ENCODE data around the gene RETREG1.

RETREG1 gene

DNA sequence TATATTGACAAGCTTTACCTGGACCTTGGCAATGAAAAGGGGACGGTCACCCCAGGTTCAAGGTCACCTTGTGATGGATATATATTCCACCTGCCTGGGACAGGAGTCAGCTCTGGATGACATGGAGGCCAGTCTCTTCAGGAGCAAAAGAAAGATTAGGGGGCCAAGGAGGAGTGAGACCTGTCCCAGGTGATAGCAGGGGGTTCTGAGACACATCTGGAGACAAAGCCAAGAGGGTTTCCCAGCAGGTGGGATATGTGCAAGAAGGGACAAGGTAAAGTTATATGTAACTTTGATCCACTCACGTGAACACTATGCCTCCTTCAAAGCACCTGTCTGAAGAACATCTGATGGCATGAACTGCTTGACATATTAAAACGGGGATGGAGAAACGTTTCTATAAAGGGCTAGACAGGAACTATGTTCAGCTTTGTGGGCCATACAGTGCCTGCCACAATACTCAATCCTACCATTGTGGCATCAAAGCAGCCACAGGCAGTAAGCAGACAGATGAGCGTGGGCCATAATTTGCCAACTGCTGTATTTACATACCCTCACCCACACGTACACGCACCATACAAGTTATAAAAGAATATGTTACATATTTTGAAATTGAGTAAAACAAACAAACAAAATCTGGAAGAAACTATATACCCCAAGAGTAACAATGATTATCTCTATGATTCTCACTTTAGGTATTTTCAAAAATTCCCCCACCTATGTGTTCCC lies 88.3 kb downstream of the RETREG1 start:
- no peak overlapping the region for H3K4me3 ChIP-seq (ENCODE audit: control insufficient read depth, low read depth, low read length)
- TF ChIP-seq, protein P1, sequence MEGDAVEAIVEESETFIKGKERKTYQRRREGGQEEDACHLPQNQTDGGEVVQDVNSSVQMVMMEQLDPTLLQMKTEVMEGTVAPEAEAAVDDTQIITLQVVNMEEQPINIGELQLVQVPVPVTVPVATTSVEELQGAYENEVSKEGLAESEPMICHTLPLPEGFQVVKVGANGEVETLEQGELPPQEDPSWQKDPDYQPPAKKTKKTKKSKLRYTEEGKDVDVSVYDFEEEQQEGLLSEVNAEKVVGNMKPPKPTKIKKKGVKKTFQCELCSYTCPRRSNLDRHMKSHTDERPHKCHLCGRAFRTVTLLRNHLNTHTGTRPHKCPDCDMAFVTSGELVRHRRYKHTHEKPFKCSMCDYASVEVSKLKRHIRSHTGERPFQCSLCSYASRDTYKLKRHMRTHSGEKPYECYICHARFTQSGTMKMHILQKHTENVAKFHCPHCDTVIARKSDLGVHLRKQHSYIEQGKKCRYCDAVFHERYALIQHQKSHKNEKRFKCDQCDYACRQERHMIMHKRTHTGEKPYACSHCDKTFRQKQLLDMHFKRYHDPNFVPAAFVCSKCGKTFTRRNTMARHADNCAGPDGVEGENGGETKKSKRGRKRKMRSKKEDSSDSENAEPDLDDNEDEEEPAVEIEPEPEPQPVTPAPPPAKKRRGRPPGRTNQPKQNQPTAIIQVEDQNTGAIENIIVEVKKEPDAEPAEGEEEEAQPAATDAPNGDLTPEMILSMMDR (IDR thresholded peaks at IDR 0.05; ENCODE audit: control insufficient read depth, insufficient read depth, low read depth, low read length, missing control alignments) = no peak
- DNase-seq (ENCODE audit: low read depth) = no peak

DNA sequence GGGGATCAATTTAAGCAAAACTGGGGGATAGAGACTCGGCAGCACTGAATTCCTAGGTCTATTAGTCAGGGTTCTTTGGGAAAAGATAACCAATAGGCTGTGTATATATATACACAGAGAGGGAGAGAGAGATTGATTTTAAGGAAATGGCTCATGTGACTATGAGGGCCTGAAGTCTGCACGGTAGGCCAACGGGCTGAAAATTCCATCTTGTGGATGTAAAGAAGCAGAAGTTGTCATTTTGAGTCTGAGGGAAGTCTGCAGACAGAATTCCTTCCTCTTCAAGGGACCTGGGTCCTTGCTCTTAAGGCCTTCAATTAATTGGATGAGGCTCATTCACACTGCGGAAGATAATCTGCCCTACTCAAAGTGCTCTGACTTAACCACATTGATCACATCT lies 91.1 kb downstream of the RETREG1 start:
- DNase-seq (ENCODE audit: low read depth) = no peak
- TF ChIP-seq, protein P1 (IDR thresholded peaks at IDR 0.05; ENCODE audit: control insufficient read depth, insufficient read depth, low read depth, low read length, missing control alignments) = no peak
- no peak overlapping the region for H3K4me3 ChIP-seq (ENCODE audit: control insufficient read depth, low read depth, low read length)

DNA sequence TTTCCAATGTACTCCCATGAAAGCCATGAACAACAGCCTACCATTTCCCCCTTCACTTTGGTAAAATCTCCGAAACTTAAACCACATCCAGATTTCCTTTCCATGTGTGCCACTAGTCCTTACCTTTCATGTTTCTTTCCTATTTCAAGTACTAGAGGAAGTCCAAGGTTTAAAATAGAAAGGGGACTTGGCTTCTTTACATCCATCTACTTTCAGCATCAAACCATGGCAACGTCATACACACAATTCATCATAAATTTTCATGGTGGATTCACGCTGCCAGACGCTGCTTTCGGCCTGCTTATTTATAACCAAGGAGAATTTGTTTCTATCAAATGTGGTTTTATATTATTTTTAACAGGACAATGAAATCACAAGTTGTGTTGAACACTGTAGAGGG lies 92.5 kb downstream of the RETREG1 start:
- H3K4me3 ChIP-seq (ENCODE audit: control insufficient read depth, low read depth, low read length) = no peak overlapping the region
- TF ChIP-seq, protein P1 (IDR thresholded peaks at IDR 0.05; ENCODE audit: control insufficient read depth, insufficient read depth, low read depth, low read length, missing control alignments) = no peak
- DNase-seq (ENCODE audit: low read depth) = no peak

DNA sequence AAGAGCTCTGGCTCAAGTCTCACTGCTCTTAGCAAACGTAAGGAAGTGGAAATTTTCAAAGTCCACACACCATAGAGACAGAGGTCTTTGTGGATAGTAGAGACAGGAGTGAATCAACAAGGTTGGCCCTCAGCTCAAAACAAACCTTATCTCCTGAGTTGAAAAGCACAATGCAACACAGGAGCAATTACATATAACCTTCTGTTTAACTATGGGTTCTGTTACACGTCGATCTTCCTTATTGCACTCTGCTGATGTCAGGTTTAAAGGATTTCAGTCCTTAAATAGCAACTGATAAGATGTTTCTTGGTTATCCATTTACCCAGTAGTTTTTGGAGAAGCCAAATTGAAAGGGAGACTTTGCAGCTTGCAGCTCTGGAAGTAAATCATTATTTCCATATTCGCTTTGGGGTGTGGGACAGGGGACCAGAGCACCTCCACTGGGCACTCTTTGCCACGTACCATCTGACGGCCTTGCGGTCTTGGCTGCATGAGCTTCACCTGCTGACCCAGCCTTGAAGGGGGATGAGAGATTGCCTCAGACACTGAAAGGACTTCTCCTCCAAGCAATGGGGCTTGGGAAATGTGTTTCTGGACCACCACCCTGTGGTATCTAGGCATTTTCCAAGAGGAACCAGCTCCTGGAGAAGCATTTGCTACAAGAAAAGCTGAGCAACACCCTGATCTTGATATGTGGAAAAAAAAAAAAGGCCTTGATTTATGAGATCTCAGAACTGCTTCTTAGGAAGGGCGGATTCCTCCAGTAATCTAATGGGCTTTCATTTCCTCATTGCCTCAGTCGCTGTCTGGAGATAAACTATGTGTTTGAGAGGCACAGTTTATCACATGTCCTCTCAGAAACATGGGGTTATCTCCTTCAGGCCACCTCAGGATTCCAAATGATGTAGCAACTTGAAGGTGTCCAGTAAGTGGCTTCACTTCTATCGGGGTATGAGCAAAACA lies 95.0 kb downstream of the RETREG1 start:
- TF ChIP-seq, protein P1 (IDR thresholded peaks at IDR 0.05; ENCODE audit: control insufficient read depth, insufficient read depth, low read depth, low read length, missing control alignments) = no peak
- DNase-seq (ENCODE audit: low read depth) = no peak
- H3K4me3 ChIP-seq (ENCODE audit: control insufficient read depth, low read depth, low read length) = no peak overlapping the region

DNA sequence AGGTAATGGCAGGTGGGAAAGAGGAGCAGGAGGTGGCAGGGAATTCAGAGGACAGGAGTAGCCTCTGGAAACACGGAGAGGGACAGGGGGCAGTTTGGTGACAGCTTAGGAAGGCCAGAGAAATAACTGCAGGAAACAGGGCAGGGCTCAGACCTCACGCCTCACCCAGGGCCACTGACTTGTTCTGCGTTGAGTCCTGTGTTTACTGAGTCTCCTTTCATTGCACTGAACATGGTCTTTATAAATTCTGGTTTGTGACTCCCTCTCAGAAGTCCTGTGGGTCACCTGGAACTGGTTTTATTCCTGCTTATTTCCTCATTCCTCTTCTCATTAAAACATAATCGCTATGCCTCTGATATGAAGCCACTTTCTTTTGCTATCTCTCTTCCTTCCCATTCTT lies 96.0 kb downstream of the RETREG1 start:
- DNase-seq (ENCODE audit: low read depth) = no peak
- TF ChIP-seq, protein P1 (IDR thresholded peaks at IDR 0.05; ENCODE audit: control insufficient read depth, insufficient read depth, low read depth, low read length, missing control alignments) = no peak
- no peak overlapping the region for H3K4me3 ChIP-seq (ENCODE audit: control insufficient read depth, low read depth, low read length)

DNA sequence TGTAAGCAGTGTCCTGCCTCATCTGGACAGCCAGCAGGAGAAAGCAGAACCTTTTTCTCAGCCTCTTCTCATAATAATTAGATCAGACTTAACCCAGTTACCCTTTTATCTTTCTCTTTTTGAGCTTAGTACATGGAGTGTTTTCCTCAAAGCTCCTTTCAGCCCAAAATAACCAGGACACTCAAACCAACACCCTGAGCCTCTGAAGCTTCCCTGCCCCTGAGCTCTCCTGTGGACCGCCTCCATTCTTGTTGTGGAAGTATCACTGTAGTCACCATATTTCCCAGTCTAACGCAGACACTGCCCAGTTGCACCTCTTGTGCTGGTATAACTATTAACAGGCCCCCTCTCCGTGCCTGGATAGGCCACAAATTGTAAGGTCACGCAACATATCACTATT lies 97.4 kb downstream of the RETREG1 start:
- TF ChIP-seq, protein P1 (IDR thresholded peaks at IDR 0.05; ENCODE audit: control insufficient read depth, insufficient read depth, low read depth, low read length, missing control alignments) = no peak
- H3K4me3 ChIP-seq (ENCODE audit: control insufficient read depth, low read depth, low read length) = no peak overlapping the region
- DNase-seq (ENCODE audit: low read depth) = no peak
